PC-9 (cell line): Measurements from ENCODE around the gene CAMTA1.

ENCODE experiments used
- EZH2 ChIP-seq: fragments of 200-600 bp; sonication (generic); IDR thresholded peaks from 2 replicates; pipeline ENCODE4 v1.8.0; 2017; ENCODE audit warnings: antibody characterized with exemption, low read depth
- TF ChIP-seq, protein P1 (sequence below): fragments of 200-600 bp; sonication (generic); conservative IDR thresholded peaks from 2 replicates; pipeline ENCODE4 v1.6.1; 2017; ENCODE audit warnings: mixed run types, antibody characterized with exemption, mild to moderate bottlenecking, moderate library complexity

DNA sequence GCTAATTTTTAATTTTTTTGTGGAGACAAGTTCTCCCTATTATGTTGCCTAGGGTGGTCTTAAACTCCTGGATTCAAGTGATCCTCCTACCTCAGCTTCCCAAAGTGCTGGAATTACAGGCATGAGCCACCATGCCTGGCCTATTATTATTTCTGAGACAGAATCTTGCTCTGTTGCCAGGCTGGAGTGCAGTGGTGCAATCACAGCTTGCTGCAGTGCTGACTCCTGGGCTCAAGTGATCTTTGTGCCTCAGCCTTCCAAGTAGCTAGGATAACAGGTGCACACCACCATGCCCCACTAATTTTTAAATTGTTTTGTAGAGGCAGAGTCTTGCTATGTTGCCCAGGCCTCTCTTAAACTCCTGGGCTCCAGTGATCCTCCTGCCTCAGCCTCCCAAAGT, 196.3 kb downstream of the CAMTA1 start:
- TF ChIP-seq, protein P1, sequence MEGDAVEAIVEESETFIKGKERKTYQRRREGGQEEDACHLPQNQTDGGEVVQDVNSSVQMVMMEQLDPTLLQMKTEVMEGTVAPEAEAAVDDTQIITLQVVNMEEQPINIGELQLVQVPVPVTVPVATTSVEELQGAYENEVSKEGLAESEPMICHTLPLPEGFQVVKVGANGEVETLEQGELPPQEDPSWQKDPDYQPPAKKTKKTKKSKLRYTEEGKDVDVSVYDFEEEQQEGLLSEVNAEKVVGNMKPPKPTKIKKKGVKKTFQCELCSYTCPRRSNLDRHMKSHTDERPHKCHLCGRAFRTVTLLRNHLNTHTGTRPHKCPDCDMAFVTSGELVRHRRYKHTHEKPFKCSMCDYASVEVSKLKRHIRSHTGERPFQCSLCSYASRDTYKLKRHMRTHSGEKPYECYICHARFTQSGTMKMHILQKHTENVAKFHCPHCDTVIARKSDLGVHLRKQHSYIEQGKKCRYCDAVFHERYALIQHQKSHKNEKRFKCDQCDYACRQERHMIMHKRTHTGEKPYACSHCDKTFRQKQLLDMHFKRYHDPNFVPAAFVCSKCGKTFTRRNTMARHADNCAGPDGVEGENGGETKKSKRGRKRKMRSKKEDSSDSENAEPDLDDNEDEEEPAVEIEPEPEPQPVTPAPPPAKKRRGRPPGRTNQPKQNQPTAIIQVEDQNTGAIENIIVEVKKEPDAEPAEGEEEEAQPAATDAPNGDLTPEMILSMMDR, result no peak
- no peak for TF ChIP-seq EZH2
